Right ventricle myocardium superior (tissue), 1 donor: Measurements from ENCODE around the gene TSPAN9. TPM values are rescaled to one million over a fixed set of nuclear protein-coding genes. Genes with fewer than 3 reads are reported as not detected.

Experiments
- ATAC-seq: fragments of 200-7000 bp; cut with Tn5 transposase; one replicate; pipeline ENCODE4 v1.9.1; 2020; ENCODE audit warnings: mild to moderate bottlenecking; ENCODE audit not compliant: poor library complexity
- DNase-seq: peaks from one replicate; pipeline ENCODE4 v3.0.0-alpha.2; 2020
- intact Hi-C: fragments of 100-400 bp; cut with DNase I; formaldehyde crosslinking; loops from one replicate; pipeline ENCODE4 v1.11.2; 2022
- total RNA-seq: library from RNA; stranded (reverse); fragmentation: NEBNext Ultra II Directional; extraction: Animal tissue kit (Norgen Biotek cat#: 25700); gene quantifications from one replicate; pipeline ENCODE4 v1.2.1, GENCODE V29; 2021
- donor health status: DM: no; HTN: yes; CAD: no; lungs with severe emphysema.

The TSPAN9 gene
- total RNA-seq, 1 donor from 2014 or later = 156 TPM

GRCh38 chr12:3186546-3187215 is 109.5 kb downstream of the TSPAN9 start:
- intact Hi-C loops = no loop called here
- ATAC-seq (no peak), DNase-seq (peak; percentile 20)

GRCh38 chr12:3187846-3188770 is 110.9 kb downstream of the TSPAN9 start:
- ATAC-seq = no peak
- DNase-seq = peak; percentile 40
- intact Hi-C loops = no loop called here

- ATAC-seq (no peak), DNase-seq (peak; percentile 36)
- intact Hi-C loops = no loop called here
Observed at GRCh38 chr12:3189282-3189681, 112.1 kb downstream of the TSPAN9 start.

GRCh38 chr12:3190101-3190500 is 112.9 kb downstream of the TSPAN9 start:
- intact Hi-C loops = no loop called here
- no peak for ATAC-seq
- peak; percentile 34 for DNase-seq

- intact Hi-C loops = no loop called here
- no peak for ATAC-seq
- no peak for DNase-seq
Observed at GRCh38 chr12:3191450-3191849, 114.3 kb downstream of the TSPAN9 start.

- ATAC-seq (no peak), DNase-seq (no peak)
- intact Hi-C loops = no loop called here
Observed at GRCh38 chr12:3192221-3192620, 115.0 kb downstream of the TSPAN9 start.

GRCh38 chr12:3193131-3193530 is 116.0 kb downstream of the TSPAN9 start:
- DNase-seq (no peak), ATAC-seq (no peak)
- intact Hi-C loops = no loop called here

- ATAC-seq (peak; percentile 63), DNase-seq (no peak)
- intact Hi-C loops = no loop called here
Observed at GRCh38 chr12:3193755-3194154, 116.6 kb downstream of the TSPAN9 start.

GRCh38 chr12:3195337-3195736 is 118.2 kb downstream of the TSPAN9 start:
- ATAC-seq (no peak), DNase-seq (no peak)
- intact Hi-C loops = no loop called here

GRCh38 chr12:3195859-3196483 is 118.8 kb downstream of the TSPAN9 start:
- no peak for ATAC-seq
- DNase-seq = no peak
- intact Hi-C loops = no loop called here

- DNase-seq (no peak), ATAC-seq (no peak)
- intact Hi-C loops = no loop called here
Observed at GRCh38 chr12:3196488-3196887, 119.3 kb downstream of the TSPAN9 start.

- intact Hi-C loops = no loop called here
- ATAC-seq = no peak
Observed at GRCh38 chr12:3197131-3197818, 120.1 kb downstream of the TSPAN9 start.

GRCh38 chr12:3199551-3200031 is 122.4 kb downstream of the TSPAN9 start:
- intact Hi-C loops = loop anchor here (5.0 to 10.0 kb wide), 2 partner anchors 62 to 125 kb away; partner anchors contain the start of gene TSPAN9
- ATAC-seq (peak; percentile 48), DNase-seq (no peak)

More at GRCh38 chr12:3197131-3197818, 120.1 kb downstream of the TSPAN9 start:
- DNase-seq = no peak

- peak; percentile 62 for DNase-seq
Observed at GRCh38 chr12:3200032-3200617, 122.9 kb downstream of the TSPAN9 start.

GRCh38 chr12:3200814-3201233 is 123.6 kb downstream of the TSPAN9 start:
- no peak for DNase-seq
- ATAC-seq = peak; percentile 4
- intact Hi-C loops = loop anchor here (5.0 to 10.0 kb wide), 2 partner anchors 64 to 126 kb away; partner anchors contain the start of gene TSPAN9

More at GRCh38 chr12:3200032-3200617, 122.9 kb downstream of the TSPAN9 start:
- intact Hi-C loops = loop anchor here (5.0 to 10.0 kb wide), 2 partner anchors 63 to 125 kb away; partner anchors contain the start of gene TSPAN9
- peak; percentile 67 for ATAC-seq

GRCh38 chr12:3201339-3202051 is 124.3 kb downstream of the TSPAN9 start:
- ATAC-seq = peak; percentile 26
- DNase-seq = no peak
- intact Hi-C loops = loop anchor here (5.0 to 10.0 kb wide), 2 partner anchors 64 to 127 kb away; partner anchors contain the start of gene TSPAN9

- DNase-seq (no peak), ATAC-seq (no peak)
- intact Hi-C loops = loop anchor here (5.0 to 10.0 kb wide), 2 partner anchors 65 to 127 kb away; partner anchors contain the start of gene TSPAN9
Observed at GRCh38 chr12:3202096-3202495, 124.9 kb downstream of the TSPAN9 start.
